RPMI8226 (cell line): Measurements from ENCODE around the gene VPS72.
"Not testable (repeated sequence)": the region's sequence is repeated elsewhere in the genome, so short reads cannot be mapped to it uniquely, and the experiment has no call there.

Experiments used
- DNase-seq: peaks from one replicate; pipeline ENCODE4 v3.0.0-alpha.2; 2015

The VPS72 gene

GRCh38 chr1:151189637-151190445, at the start of gene VPS72:
VPS72 (minus strand) TSS chr1:151190197; CDS start chr1:151190121, 76 bp downstream.
- DNase-seq = peak; percentile 96

GRCh38 chr1:151238467-151238739, 48.4 kb upstream of the VPS72 start:
- no peak for DNase-seq

GRCh38 chr1:151237678-151238466, 47.9 kb upstream of the VPS72 start:
- DNase-seq = peak; percentile 21

GRCh38 chr1:151235235-151235634, 45.2 kb upstream of the VPS72 start:
- DNase-seq = no peak

DNA sequence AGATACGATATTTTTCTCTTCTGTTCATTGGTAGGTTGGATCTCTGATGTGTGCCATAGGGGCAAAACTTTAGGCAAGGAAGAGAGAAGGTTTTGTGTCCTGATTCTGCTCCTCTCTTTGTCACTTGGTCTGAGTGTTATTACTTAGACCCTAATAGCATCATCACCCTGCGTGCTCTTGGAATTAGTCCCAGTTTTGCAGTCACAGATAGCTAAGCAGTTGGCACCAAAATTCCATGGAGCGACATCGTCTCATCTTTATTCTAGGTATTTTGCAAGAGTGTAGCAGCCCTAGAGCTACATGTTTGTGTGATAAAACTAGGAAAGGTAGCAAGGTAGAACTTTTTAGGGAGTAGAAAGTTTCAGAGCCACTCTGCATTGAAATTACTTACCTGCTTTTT, 32.1 kb upstream of the VPS72 start:
- no peak for DNase-seq

- DNase-seq = no peak
Observed at GRCh38 chr1:151221616-151222015, 31.6 kb upstream of the VPS72 start.

- no peak for DNase-seq
Observed at GRCh38 chr1:151213560-151213959, 23.6 kb upstream of the VPS72 start.

- DNase-seq = no peak
Observed at GRCh38 chr1:151211972-151212705, 22.1 kb upstream of the VPS72 start.

GRCh38 chr1:151210830-151211229, 20.8 kb upstream of the VPS72 start:
- no peak for DNase-seq

- DNase-seq = not testable (repeated sequence)
Observed at GRCh38 chr1:151205381-151205965, 15.5 kb upstream of the VPS72 start.

DNA sequence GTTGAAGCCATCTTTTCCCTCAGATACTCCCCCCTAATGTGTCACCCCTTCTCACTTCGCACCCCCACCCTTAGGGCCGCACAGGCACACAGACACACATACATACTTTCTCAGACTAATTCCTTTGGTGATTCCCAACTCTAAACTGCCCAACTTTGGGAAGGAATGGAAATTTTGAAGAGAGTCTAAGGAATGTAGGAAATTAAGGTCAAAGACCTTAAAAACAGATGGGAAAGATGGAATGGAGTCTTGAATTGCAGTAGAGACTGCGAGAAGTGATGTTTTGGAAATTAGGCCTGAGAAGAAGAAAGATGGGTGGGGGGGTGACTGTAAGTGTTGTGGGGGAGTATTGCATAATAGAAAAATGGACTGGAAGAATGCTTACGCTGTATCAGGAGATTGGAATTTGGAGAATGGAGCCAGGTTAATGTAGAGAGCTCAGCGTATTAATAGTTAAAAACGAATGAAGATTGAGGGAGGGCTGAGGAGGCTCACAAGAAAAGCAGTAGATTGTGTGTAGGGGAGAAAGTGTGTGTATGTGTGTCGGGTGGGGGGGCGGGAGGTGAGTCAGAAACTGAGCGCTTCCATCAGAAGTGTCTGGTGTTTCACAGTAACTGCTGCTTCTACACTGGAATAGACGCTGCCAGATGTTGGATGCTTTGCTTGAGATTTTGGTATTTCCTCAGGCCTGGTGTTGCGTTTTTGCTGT, 10.0 kb upstream of the VPS72 start:
- DNase-seq = peak; percentile 42

DNA sequence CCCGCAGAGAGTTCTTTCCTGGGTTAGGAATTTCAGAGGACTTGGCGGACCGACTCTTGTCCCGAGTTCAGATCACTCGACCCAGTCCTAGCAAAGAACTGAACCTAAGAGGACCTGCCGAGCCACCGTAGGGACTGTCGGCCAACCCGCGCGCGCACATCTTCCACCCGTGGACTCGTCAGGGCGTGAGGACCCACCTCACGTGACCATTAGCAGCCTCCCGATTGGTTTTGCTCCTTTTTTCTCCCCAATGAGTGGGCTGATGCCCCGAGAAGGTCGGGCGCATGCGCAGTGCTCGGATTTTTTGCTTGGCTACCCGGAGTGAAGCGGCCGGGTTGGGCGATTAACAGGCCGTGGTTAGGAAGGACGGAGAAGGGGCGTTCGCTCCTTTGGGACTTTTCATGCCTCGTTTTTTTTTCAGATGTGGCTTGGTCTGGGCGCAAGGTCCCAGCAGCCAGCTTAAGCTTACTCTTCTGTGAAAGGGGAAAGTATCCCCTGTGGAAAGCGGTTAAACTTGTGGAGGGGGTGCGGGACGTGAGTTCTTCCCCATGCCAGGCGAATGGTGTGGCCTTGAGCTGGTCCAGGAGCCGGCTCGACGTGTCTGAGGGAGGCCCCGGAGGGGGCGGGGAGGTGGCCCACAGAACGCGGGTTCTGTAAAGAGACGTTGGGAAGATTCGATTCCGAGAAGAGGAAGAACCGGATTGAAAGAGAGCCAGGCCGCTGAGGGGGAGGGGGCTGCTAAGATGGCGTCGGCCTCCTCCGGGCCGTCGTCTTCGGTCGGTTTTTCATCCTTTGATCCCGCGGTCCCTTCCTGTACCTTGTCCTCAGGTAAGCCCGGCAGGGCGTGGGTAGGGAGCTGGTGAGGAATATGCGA, 8.5 kb upstream of the VPS72 start, which contains the start of gene PIP5K1A:
Gene PIP5K1A (plus strand): TSS at position 299 of the 874 bp plus-strand sequence. CDS start 445 bp downstream, at position 744.
- peak; percentile 99 for DNase-seq

GRCh38 chr1:151197863-151198253, 7.9 kb upstream of the VPS72 start:
- peak; percentile 16 for DNase-seq

DNA sequence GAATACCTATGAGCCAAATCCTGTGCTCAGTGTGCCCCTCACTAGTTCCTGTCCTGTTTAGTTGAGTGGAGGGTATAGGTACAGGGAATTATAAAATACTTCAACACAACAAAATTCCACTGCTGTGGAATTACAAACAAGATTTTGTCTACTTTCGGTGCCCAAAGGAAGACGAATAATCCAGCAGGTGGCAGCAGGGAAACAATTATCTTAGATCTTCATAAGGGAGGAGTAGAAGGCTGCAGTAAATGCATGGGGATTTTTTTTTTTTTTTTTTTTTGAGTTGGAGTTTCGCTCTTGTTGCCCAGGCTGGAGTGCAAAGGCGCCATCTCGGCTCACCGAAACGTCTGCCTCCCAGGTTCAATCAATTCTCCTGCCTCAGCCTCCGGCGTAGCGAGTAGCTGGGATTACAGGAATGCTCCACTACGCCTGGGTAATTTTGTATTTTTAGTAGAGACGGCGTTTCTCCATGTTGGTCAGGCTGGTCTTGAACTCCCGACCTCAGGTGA, 6.3 kb upstream of the VPS72 start:
- DNase-seq = peak; percentile 91

DNA sequence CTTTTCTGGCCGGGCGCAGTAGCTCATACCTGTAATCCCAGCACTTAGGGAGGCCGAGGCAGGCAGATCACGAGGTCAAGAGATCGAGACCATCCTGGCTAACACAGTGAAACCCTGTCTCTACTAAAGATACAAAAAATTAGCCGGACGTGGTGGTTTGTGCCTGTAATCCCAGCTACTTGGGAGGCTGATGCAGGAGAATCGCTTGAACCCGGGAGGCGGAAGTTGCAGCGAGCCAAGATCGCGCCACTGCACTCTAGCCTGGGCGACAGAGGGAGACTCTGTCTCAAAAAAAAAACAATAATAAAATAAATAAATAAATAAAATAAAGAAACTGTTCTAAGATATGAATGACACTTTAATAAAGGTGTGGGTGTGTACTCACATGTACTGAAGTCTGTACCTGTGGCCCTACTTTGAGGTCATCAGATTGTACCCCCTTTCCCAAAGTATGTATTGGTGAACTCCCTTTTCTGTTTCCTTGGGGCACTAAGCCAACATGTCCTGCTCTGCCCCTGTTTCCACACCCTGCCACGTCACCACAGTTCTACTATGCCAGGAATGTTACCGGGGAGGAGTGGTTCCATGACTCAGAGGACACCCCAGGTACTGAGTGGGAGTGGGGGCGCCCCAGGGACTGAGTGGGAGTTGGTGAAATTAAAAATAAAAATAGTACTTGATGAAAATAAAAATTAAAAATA, 5.0 kb upstream of the VPS72 start:
- not testable (repeated sequence) for DNase-seq

DNA sequence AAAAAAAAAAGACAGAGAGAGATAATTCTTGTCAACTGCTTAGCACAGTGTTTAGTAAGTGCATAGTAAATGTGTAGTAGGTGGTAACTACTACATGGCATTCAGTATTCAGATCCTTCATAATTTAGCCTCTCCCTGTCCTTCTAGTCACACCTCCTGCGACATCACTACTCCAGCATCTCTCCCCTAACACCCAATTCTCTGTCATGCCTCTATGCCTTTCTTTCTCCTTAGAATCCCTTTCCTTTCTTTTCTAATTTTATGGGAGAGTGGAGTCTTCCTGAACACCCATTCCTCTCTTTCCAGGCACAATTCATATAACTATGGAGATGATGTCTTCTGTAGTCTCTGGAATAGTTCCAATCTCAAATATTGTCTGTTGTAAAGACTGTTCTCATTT, 3.9 kb upstream of the VPS72 start:
- DNase-seq = no peak

- DNase-seq = no peak
Observed at GRCh38 chr1:151193304-151193703, 3.3 kb upstream of the VPS72 start.

GRCh38 chr1:151192047-151192446, 2.0 kb upstream of the VPS72 start:
- DNase-seq = no peak

- DNase-seq = not testable (repeated sequence)
Observed at GRCh38 chr1:151188667-151189066, 1.3 kb downstream of the VPS72 start.

DNA sequence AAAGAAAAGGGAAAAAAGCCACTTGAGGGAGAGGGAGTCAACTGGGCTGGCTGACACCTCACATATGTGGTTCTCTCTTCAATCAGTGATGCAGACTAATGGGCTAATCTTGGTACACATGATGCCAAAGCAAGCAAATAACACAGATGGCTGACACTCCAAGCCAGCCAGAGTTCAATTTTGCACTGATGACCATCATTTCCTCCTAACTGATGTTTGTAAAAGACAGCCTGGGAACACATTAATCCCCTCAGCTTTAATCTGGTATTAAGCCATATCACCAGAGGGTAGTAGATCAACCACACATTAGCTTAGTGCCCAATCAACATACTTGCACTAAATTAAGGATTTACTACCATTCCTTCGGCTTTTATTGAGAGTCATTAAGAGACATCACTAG, 2.8 kb downstream of the VPS72 start:
- DNase-seq = no peak

- DNase-seq = no peak
Observed at GRCh38 chr1:151184211-151184610, 5.8 kb downstream of the VPS72 start.
